GM12872 (cell line): ENCODE measurements around the gene CASQ1.

ENCODE experiments used
- TF ChIP-seq, protein P1 (sequence below): IDR thresholded peaks from 3 replicates; pipeline ENCODE4 v1.5.1; 2011; ENCODE audit warnings: low read depth, mild to moderate bottlenecking, low read length, moderate library complexity; ENCODE audit not compliant: insufficient read depth

CASQ1 gene

DNA sequence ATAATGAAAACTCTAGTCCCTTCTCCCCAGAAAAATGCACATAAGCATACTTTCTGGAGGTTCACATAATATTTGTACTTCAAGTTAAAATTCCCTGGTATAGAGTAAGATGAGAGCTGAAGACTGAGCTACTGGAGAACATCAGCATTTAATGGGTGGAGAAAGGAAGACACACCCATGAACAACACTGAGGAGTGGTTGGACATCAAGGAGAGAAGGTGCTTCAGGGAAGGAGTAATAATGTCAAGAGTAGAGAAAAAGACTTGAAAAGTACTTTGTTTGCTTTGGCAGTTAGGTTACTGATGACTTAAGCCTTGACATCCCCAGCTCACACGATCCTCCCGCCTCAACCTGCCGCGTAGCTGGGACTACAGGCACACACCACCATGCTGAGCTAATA is 36.7 kb downstream of the CASQ1 start:
- TF ChIP-seq, protein P1, sequence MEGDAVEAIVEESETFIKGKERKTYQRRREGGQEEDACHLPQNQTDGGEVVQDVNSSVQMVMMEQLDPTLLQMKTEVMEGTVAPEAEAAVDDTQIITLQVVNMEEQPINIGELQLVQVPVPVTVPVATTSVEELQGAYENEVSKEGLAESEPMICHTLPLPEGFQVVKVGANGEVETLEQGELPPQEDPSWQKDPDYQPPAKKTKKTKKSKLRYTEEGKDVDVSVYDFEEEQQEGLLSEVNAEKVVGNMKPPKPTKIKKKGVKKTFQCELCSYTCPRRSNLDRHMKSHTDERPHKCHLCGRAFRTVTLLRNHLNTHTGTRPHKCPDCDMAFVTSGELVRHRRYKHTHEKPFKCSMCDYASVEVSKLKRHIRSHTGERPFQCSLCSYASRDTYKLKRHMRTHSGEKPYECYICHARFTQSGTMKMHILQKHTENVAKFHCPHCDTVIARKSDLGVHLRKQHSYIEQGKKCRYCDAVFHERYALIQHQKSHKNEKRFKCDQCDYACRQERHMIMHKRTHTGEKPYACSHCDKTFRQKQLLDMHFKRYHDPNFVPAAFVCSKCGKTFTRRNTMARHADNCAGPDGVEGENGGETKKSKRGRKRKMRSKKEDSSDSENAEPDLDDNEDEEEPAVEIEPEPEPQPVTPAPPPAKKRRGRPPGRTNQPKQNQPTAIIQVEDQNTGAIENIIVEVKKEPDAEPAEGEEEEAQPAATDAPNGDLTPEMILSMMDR = no peak

DNA sequence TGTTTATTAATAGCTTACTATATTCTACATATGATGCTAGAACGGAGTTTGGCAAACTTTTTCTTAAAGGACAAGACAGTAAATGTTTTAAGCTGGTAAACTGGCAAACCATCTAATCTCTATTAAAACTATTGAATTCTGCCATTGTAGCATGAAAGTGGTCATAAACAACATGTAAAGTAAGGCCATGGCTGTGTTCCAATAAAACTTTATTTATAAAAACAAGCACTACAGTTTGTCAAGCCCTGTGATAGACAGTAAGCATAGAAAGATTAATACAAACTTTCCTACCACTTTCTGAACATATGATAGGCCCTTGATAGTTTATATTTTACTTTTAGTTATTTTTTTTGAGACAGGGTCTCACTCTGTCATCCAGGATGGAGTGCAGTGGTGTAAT is 37.2 kb downstream of the CASQ1 start:
- TF ChIP-seq, protein P1 = no peak

DNA sequence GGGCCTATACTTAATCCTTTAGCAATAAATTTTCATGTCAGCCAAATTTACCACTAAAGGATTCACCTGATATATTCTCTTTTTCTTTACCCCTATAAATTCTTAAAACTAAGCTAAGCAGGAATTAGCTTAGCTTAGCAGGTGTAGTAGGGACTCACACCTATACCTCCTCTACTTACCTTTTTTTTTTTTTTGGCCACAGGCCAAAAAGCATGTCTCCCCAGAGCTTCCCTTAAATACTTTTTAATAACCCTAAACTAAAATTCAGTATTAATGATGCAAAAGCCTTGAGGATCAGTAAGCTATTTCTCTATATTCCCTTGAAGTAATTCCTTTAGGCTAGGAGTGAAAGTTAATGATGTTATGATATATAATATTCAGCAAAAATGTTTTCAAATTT is 38.1 kb downstream of the CASQ1 start:
- TF ChIP-seq, protein P1 = no peak

DNA sequence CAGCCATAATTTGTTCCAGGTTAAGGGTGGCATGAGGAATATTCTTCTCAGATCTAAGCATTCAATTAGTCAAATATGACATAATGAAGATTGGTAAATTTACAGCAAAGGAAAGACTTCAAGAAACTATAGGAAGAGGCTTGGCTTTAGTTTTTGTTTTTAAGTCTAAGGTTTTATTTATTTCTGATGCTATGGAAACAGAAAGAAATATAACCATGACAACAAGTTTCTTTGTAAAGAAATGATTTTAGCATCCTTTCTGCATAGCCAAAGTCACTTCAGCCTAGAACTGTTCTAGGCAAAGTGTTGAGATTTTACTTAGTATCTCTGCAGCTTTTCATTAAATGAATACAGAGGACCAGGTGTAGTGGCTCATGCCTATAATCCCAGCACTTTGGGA is 42.5 kb downstream of the CASQ1 start:
- TF ChIP-seq, protein P1 = no peak

DNA sequence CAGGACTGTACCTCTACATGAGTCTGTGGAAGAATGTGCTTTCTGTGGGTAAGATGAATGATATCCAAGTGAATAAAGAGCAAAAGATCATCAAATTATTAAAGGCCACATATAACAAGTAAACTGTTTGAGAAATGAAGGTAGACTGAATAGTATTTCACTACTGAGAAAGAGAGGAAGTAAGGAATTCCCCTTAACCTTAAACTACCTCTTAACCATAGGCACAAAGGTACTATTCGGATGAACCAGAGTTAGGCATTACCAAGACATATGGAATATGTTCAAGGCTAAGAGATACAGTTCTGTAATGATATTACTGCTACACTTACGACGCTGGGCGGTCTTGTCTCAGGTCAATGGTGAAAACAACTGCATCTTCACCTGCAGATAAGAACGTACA is 46.4 kb downstream of the CASQ1 start:
- TF ChIP-seq, protein P1 = no peak

DNA sequence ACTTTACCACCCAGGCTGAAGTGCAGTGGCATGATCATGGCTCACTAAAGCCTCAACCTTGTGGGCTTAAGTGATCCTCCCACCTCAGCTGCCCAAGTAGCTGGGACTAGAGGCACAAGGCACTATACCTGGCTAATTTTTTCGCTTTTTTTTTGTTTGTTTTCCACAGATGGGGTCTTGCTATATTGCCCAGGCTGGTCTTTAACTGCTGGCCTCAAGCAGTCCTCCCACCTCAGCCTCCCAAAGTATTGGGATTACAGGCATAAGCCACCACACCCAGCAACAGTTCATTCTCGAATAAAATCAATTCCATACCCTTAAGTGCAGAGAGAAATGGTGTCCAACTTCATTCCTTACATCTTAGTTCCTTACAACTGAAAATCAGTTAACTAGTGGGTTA is 47.2 kb downstream of the CASQ1 start:
- TF ChIP-seq, protein P1 = no peak

DNA sequence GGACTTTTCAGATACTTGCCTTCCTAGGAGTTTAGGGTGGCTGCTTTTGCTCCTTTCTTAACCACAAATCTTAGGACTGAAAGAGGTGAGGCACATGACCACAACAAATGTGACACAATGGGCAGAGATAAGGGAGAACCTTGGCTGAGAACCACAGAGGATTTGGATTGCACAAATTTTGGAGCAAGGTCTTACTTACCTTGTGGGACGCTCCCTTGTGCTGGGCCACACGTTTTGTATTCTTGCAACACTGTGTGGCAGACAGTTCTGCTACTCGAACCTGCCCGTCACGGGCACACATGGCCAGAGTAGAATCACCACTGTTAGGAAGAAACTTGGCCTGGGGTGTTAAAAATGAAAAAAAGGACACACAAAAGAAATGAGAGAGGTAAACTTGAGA is 48.0 kb downstream of the CASQ1 start:
- TF ChIP-seq, protein P1 = no peak

DNA sequence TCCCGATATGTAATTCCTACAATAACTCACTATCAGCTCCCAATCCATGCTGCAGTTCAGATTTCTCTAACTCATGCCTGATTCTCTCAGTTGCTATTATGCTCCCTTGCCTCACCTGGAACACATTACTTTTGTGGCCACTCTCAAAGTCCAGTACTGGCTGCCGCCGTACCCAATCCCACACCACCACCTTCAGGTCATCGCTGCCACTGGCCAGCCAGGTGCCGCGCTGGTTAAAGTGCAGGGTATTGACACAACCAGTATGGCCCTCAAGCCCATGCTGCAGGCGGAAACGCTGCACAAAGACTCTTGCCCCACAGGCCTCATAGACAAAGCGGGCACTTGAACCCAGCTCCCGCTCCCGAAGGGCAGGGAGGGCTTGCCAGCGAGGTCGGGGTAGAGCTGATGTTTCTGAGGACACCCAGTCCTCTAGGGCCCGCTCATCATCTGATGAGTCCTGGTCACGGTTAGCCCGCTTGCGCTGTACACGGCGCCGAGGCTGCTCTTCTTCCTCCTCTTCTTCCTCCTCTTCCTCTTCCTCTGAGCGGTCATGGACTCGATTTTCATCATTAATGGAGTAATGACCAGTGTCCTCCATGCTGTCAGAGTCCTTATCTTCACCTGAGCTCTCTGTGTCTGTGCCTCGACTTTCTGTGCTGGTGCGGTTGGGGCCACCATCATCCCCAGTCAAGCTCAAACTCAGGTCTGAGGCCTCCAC is 49.4 kb downstream of the CASQ1 start:
- TF ChIP-seq, protein P1 = no peak
